ENCODE data around the gene TMEM240.
A peak's percentile ranks its signal among the peaks of the same experiment; 100 is the strongest.

The TMEM240 gene

GRCh38 chr1:1578371-1578940 is 38.0 kb upstream of the TMEM240 start:
- no peak overlapping the region for H3K27ac ChIP-seq (replicated peaks; ENCODE audit: low read length)
- peak overlapping the region; percentile 29 for H2AFZ ChIP-seq (ENCODE audit: low read length)
- H3K27me3 ChIP-seq (ENCODE audit: control insufficient read depth in 3 of 3, insufficient read depth in 3 of 3, low read depth in 1 of 3, low read length in 3 of 3), result peaks cover 0 to 34% (median 6%) of the 10 kb centered on the region in 3 experiments
- no peak overlapping the region for H3K18ac ChIP-seq (ENCODE audit: low read length)
- H2AK5ac ChIP-seq (ENCODE audit: low read depth, low read length), result peak overlapping the region; percentile 70
- H3K23ac ChIP-seq (ENCODE audit: low read depth, low read length, poor library complexity), result no peak overlapping the region
- no peak overlapping the region for H4K8ac ChIP-seq (ENCODE audit: low read depth, low read length)
- no peak overlapping the region for H3K14ac ChIP-seq (ENCODE audit: low read length)
- H3K9ac ChIP-seq (ENCODE audit: low read depth, low read length, poor library complexity), result no peak overlapping the region
- H3K4me3 ChIP-seq (ENCODE audit: low read length in 2 of 2), result no peak overlapping the region
- no peak overlapping the region for H4K91ac ChIP-seq (ENCODE audit: low read depth, low read length, poor library complexity)
- H3K4ac ChIP-seq (ENCODE audit: low read length), result no peak overlapping the region
- H3K9me3 ChIP-seq (replicated peaks in 1 of 2; ENCODE audit: control insufficient read depth in 2 of 2, insufficient read depth in 1 of 2, low read depth in 1 of 2, low read length in 2 of 2), result no peaks in the 10 kb centered on the region
- DNase-seq (ENCODE audit: low spot score), result no peak
- no peak overlapping the region for H2BK15ac ChIP-seq (ENCODE audit: low read length)
- H2BK120ac ChIP-seq (ENCODE audit: low read depth, low read length), result no peak overlapping the region
- H3K36me3 ChIP-seq (replicated peaks in 1 of 2; ENCODE audit: control insufficient read depth in 2 of 2, insufficient read depth in 2 of 2, low read length in 2 of 2), result no peaks in the 10 kb centered on the region
- H2BK5ac ChIP-seq (ENCODE audit: low read length), result no peak overlapping the region
- H2BK12ac ChIP-seq (ENCODE audit: low read length), result no peak overlapping the region
- H3K4me2 ChIP-seq (ENCODE audit: insufficient read depth, low read length, poor library complexity, severe bottlenecking), result no peak overlapping the region
- H3K79me1 ChIP-seq (ENCODE audit: low read depth, low read length), result peaks cover 2% of the 10 kb centered on the region
- peaks cover 2 to 3% of the 10 kb centered on the region in 2 donors for H3K4me1 ChIP-seq (ENCODE audit: control insufficient read depth in 2 of 2, insufficient read depth in 1 of 2, low read depth in 1 of 2, low read length in 2 of 2)
- no CpG with 5 or more reads among the region's 13 CpGs for WGBS, 2 donors (ENCODE audit: extremely low coverage in 2 of 2, insufficient read length in 2 of 2, insufficient replicate concordance in 1 of 2)

GRCh38 chr1:1577367-1578011 is 37.1 kb upstream of the TMEM240 start:
- no peak overlapping the region for H3K18ac ChIP-seq (ENCODE audit: low read length)
- no peaks in the 10 kb centered on the region for H3K9me3 ChIP-seq (replicated peaks in 1 of 2; ENCODE audit: control insufficient read depth in 2 of 2, insufficient read depth in 1 of 2, low read depth in 1 of 2, low read length in 2 of 2)
- H4K8ac ChIP-seq (ENCODE audit: low read depth, low read length), result no peak overlapping the region
- no peak overlapping the region for H2BK5ac ChIP-seq (ENCODE audit: low read length)
- no CpG with 5 or more reads among the region's 10 CpGs for WGBS, 2 donors (ENCODE audit: extremely low coverage in 2 of 2, insufficient read length in 2 of 2, insufficient replicate concordance in 1 of 2)
- H2AK5ac ChIP-seq (ENCODE audit: low read depth, low read length), result peak overlapping the region; percentile 56
- peaks cover 0 to 7% of the 10 kb centered on the region in 2 donors for H3K36me3 ChIP-seq (replicated peaks in 1 of 2; ENCODE audit: control insufficient read depth in 2 of 2, insufficient read depth in 2 of 2, low read length in 2 of 2)
- H3K27ac ChIP-seq (replicated peaks; ENCODE audit: low read length), result no peak overlapping the region
- H3K79me1 ChIP-seq (ENCODE audit: low read depth, low read length), result peaks cover 2% of the 10 kb centered on the region
- peak overlapping the region; percentile 17 for H2AFZ ChIP-seq (ENCODE audit: low read length)
- H3K4me1 ChIP-seq (ENCODE audit: control insufficient read depth in 2 of 2, insufficient read depth in 1 of 2, low read depth in 1 of 2, low read length in 2 of 2), result peaks cover 3 to 5% of the 10 kb centered on the region in 2 donors
- no peak for DNase-seq (ENCODE audit: low spot score)
- no peak overlapping the region for H3K4ac ChIP-seq (ENCODE audit: low read length)
- peak overlapping the region; percentile 21 for H3K9ac ChIP-seq (ENCODE audit: low read depth, low read length, poor library complexity)
- H2BK15ac ChIP-seq (ENCODE audit: low read length), result no peak overlapping the region
- peak overlapping the region; percentile 44 for H3K23ac ChIP-seq (ENCODE audit: low read depth, low read length, poor library complexity)
- H3K4me3 ChIP-seq (ENCODE audit: low read length in 2 of 2), result peak overlapping the region in 1 of 2 donors; percentile 1
- no peak overlapping the region for H3K14ac ChIP-seq (ENCODE audit: low read length)
- peaks cover 0 to 25% (median 6%) of the 10 kb centered on the region in 3 experiments for H3K27me3 ChIP-seq (ENCODE audit: control insufficient read depth in 3 of 3, insufficient read depth in 3 of 3, low read depth in 1 of 3, low read length in 3 of 3)
- peak overlapping the region; percentile 10 for H2BK12ac ChIP-seq (ENCODE audit: low read length)
- no peak overlapping the region for H3K4me2 ChIP-seq (ENCODE audit: insufficient read depth, low read length, poor library complexity, severe bottlenecking)
- H2BK120ac ChIP-seq (ENCODE audit: low read depth, low read length), result no peak overlapping the region
- no peak overlapping the region for H4K91ac ChIP-seq (ENCODE audit: low read depth, low read length, poor library complexity)

GRCh38 chr1:1574721-1575537 is 34.5 kb upstream of the TMEM240 start, which contains the start of gene SSU72:
SSU72 (minus strand) TSS chr1:1574863; CDS start chr1:1574557, 306 bp downstream.
- peaks cover 0 to 25% of the 10 kb centered on the region in 2 donors for H3K36me3 ChIP-seq (replicated peaks in 1 of 2; ENCODE audit: control insufficient read depth in 2 of 2, insufficient read depth in 2 of 2, low read length in 2 of 2)
- DNase-seq (ENCODE audit: low spot score), result peak; percentile 91
- H3K4me2 ChIP-seq (ENCODE audit: insufficient read depth, low read length, poor library complexity, severe bottlenecking), result peak within 1 kb of the TSS; percentile 79
- no peak within 1 kb of the TSS for H4K8ac ChIP-seq (ENCODE audit: low read depth, low read length)
- peak within 1 kb of the TSS; percentile 37 for H2BK15ac ChIP-seq (ENCODE audit: low read length)
- H2AK5ac ChIP-seq (ENCODE audit: low read depth, low read length), result peak within 1 kb of the TSS; percentile 98
- peak within 1 kb of the TSS; percentile 89 for H3K14ac ChIP-seq (ENCODE audit: low read length)
- H2BK5ac ChIP-seq (ENCODE audit: low read length), result peak within 1 kb of the TSS; percentile 93
- H3K9ac ChIP-seq (ENCODE audit: low read depth, low read length, poor library complexity), result peak within 1 kb of the TSS; percentile 99
- H3K18ac ChIP-seq (ENCODE audit: low read length), result peak within 1 kb of the TSS; percentile 95
- no peaks in the 10 kb centered on the region for H3K9me3 ChIP-seq (replicated peaks in 1 of 2; ENCODE audit: control insufficient read depth in 2 of 2, insufficient read depth in 1 of 2, low read depth in 1 of 2, low read length in 2 of 2)
- peak within 1 kb of the TSS; percentile 88 for H2AFZ ChIP-seq (ENCODE audit: low read length)
- peaks cover 3 to 5% of the 10 kb centered on the region in 2 donors for H3K4me1 ChIP-seq (ENCODE audit: control insufficient read depth in 2 of 2, insufficient read depth in 1 of 2, low read depth in 1 of 2, low read length in 2 of 2)
- H2BK120ac ChIP-seq (ENCODE audit: low read depth, low read length), result peak within 1 kb of the TSS; percentile 61
- H3K4me3 ChIP-seq (ENCODE audit: low read length in 2 of 2), result peak within 1 kb of the TSS; percentile 94 to 100
- peaks cover 2% of the 10 kb centered on the region for H3K79me1 ChIP-seq (ENCODE audit: low read depth, low read length)
- no peak within 1 kb of the TSS for H2BK12ac ChIP-seq (ENCODE audit: low read length)
- H3K4ac ChIP-seq (ENCODE audit: low read length), result peak within 1 kb of the TSS; percentile 66
- H4K91ac ChIP-seq (ENCODE audit: low read depth, low read length, poor library complexity), result peak within 1 kb of the TSS; percentile 53
- peak within 1 kb of the TSS; percentile 96 for H3K27ac ChIP-seq (replicated peaks; ENCODE audit: low read length)
- WGBS, 2 donors (ENCODE audit: extremely low coverage in 2 of 2, insufficient read length in 2 of 2, insufficient replicate concordance in 1 of 2), result no CpG with 5 or more reads among the region's 87 CpGs
- peaks cover 0 to 9% (median 4%) of the 10 kb centered on the region in 3 experiments for H3K27me3 ChIP-seq (ENCODE audit: control insufficient read depth in 3 of 3, insufficient read depth in 3 of 3, low read depth in 1 of 3, low read length in 3 of 3)
- peak within 1 kb of the TSS; percentile 86 for H3K23ac ChIP-seq (ENCODE audit: low read depth, low read length, poor library complexity)
